ENCODE data around the gene USP15.
"Not testable (repeated sequence)": the region's sequence is repeated elsewhere in the genome, so short reads cannot be mapped to it uniquely, and the experiment has no call there.

USP15 gene

DNA sequence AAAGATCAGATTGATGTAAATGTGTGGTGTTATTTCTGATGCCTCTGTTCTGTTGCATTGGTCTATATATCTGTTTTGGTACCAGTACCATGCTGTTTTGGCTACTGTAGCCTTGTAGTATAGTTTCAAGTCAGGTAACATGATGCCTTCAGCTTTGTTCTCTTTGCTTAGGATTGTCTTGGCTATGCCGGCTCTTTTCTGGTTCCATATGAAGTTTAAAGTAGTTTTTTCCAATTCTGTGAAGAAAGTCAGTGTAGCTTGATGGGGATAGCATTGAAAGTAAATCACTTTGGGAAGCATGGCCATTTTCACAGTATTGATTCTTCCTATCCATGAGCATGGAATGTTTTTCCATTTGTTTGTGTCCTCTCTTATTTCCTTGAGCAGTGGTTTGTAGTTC, 105.6 kb downstream of the USP15 start:
- not testable (repeated sequence) for DNase-seq (ENCODE audit: insufficient read length, low spot score); FAIRE-seq

DNA sequence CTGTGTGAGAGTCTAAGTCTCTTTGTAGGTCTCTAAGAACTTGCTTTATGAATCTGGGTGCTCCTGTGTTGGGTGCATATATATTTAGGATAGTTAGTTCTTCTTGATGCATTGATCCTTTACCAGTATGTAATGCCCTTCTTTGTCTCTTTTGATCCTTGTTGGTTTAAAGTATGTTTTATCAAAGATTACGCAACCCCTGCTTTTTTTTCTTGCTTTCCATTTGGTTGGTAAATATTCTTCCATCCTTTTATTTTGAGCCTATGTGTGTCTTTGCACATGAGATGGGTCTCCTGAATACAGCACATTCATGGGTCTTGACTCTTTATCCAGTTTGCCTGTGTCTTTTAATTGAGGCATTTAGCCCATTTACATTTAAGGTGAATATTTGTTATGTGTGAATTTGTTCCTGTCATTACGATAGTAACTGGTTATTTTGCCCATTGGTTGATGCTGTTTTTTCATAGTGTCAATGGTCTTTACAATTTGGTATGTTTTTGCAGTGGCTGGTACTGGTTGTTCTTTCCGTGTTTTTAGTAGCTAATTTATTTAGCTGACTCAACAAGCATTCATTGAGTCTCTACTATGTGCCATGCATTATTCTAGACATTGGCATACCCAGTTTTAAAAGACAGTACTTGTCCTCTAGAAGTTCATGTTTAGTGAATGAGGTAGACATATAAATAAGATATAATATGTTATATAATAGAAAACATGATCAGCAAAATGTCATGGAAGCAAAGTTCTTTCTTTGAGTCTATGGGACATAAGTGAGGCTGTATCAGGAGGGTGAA, 108.4 kb downstream of the USP15 start:
- DNase-seq (ENCODE audit: insufficient read length, low spot score); FAIRE-seq: not testable (repeated sequence)

DNA sequence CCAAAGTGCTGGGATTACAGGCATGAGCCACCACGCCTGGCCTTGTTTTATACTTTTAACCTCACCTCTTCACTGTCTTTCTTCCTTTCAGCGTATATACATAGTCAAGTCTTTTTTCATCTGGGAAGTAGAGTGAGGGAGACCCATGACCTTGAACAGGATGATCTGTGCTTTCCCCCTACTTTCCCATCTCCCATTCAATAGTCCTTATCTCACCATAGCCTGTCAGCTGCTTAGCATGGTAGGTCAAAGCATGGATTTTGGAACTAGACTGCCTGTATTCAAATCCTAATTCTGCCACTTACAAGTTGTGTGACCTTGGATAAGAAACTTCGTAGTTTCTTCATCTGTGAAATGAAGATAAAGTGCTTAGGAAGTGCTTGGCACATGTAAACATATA, 110.0 kb downstream of the USP15 start:
- no peak for FAIRE-seq
- DNase-seq (ENCODE audit: insufficient read length, low spot score), result no peak

DNA sequence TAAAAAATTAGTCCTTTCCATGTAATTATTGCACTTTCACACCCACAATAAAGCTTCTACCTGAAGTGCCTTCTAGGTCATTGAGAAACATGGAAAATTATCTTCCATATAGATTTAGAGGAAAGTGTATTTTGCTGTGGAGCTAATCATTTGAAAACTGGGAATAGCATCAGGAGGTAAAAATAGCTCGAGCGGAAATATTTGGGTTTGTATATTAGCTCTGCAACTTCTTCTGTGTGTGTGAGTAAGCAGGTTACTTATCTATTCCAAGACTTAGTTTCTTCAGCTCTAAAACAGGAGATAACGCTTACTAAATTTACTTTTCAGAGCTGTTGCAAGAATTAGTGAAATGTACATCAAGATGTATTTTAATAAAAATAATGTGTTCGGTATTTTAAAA, 111.5 kb downstream of the USP15 start:
- FAIRE-seq (no peak), DNase-seq (ENCODE audit: insufficient read length, low spot score) (no peak)

DNA sequence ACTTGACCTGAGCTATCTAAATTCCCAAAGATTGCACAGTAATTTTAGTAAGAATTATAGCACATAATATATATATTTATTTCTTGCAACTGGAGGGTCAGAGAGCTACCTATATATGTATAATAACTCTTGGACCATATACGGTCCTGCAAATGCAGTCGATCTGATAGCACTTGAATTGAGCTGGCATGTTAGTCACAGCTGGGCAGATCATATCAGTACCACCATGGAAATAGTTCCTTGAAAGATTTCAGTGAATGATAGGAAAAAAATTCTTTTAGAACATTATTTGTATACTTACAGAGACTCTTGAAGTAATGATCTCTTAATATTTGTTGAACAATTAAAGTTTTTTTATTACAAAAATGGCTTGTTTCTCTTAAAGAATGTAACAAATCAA, 111.9 kb downstream of the USP15 start:
- DNase-seq (ENCODE audit: insufficient read length, low spot score) (no peak), FAIRE-seq (no peak)

DNA sequence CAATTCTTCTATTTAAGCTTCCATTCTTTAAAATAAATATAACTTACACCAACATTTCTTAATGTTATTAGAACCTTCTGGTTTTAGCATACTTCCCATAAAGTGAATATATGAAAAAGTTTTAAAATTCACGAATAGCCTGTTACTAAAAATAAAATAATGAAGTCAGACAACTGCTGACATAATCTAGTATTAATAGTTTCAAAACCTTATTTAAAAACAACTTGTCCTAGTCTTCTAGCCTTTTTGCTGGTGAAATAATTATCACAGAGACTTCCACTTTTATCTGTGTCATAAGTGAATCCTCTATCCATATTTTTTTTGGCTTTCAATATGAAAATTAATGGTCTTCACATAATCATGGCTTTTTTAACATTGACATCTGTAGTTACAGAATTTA, 112.6 kb downstream of the USP15 start:
- no peak for FAIRE-seq
- no peak for DNase-seq (ENCODE audit: insufficient read length, low spot score)

DNA sequence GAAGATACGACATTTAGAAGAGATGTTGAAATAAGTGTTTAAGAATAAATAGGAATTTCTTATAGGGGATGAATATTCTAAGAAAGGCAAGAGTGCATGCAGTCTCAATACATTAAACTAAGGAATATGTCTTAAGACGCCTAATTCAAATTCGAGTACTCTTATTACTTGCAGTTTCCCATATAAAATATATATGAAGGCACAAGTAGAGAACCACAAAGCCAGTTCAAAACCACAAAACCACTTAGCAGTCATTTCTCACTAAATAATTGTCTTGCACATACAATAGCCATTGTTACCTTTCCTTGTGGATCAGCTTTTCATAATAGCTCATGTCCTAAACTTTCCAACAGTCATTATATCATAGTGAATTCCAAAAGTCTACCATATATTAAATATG, 115.4 kb downstream of the USP15 start:
- no peak for FAIRE-seq

DNA sequence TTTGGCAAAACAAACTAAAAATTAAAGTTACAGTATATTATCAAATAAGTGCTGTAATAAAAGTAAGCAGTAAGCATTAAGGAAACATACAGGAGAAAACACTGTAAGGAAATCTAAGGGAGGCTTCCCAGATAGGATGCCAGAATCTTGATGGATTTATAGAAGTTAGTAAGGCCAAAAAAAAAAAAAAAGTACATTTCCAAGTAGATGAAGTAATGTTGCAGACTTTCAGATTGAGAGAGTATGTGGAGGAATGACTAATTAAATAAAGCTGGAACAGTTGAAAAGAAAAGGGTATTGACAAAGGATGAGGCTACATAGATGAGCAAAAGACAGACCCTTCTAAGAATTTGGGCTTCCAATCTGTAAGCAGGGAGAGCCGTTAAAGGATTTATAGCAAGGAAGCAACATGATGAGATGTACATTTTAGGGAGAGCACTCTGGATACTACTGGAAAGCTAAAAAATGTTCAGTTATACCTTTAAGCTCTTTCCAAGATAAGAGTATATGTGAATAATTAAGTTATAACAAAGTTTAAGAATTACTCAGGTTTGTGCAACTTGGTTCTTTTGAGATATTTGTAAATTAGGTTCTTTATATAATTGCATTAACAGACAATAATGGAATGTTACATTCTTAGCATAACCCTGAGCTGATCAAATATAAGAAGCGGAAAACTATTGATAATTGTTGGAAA, 119.0 kb downstream of the USP15 start:
- DNase-seq (ENCODE audit: insufficient read length, low spot score), result peak; percentile 3
- no peak for FAIRE-seq

More for the DNA sequence above, 115.4 kb downstream of the USP15 start:
- DNase-seq (ENCODE audit: insufficient read length, low spot score), result no peak

DNA sequence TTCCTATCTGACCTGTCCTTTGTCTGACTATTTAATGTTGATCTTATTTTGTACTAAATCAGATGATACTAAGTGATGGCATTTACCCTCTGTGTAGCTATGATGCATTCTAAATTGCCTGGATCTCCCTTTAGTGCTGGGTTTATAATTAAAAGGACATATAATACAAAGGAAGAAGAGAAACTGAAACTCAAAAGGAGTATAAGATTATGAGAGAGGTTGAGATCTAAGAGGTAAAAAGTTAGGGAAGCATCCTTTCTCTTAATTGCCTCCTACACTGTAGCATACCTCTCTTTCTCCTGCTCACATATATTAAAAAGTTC, 119.5 kb downstream of the USP15 start:
- no peak for DNase-seq (ENCODE audit: insufficient read length, low spot score)
- no peak for FAIRE-seq

DNA sequence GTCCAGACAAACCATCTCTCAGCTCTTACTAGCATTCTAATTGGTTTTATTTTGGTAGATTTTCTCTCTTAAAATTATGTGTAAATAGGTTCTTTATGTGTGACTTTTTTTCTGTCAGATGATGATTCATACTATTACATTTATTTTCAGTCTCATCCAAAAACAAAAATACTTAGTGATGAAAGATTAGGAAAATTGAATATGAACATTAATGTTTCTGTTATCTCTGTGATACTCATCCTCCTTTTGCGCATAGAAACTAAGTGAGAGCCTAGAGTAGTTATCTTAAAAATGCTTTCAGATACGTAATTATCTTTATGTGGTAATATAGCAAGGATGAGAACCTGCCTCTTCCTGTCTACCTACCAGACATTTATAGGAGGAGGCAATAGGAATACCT, 122.3 kb downstream of the USP15 start:
- no peak for DNase-seq (ENCODE audit: insufficient read length, low spot score)
- no peak for FAIRE-seq

DNA sequence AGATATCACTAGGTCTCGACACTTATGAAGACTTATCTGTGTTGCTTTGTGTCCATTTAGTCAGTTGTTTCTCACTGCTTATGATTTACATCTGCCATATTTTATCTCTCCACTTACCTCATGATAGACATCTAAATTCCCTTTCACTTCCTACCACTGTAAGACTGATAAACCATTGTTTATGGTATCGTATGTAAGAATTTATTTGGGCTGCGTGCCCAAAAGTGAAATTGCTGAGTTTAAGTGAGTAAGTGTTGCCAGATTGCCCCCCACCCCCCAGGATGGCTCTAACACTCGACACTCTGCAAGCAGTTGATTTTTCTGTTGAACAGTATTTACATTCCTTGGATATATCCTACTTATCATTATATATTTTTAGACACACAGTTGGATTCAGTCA, 136.5 kb downstream of the USP15 start:
- FAIRE-seq (no peak), DNase-seq (ENCODE audit: insufficient read length, low spot score) (no peak)

DNA sequence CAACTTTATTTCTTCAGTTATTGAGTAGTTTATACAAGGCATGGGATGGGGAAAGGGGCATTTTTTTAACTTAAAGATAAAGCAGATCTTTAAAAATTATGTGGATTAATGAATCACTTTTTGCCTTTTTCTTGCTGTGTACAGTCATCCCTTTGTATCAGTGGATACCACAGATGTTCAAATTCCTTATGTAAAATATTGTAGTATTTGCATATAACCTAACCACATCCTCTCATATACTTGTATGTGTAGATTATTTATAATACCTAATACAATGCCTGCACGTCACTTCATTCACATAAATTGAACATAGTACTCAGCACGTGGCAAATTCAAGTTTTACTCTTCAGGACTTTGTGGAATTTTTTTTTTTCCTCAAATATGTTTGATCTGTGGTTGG, 139.9 kb downstream of the USP15 start:
- DNase-seq (ENCODE audit: insufficient read length, low spot score), result no peak
- FAIRE-seq, result no peak

DNA sequence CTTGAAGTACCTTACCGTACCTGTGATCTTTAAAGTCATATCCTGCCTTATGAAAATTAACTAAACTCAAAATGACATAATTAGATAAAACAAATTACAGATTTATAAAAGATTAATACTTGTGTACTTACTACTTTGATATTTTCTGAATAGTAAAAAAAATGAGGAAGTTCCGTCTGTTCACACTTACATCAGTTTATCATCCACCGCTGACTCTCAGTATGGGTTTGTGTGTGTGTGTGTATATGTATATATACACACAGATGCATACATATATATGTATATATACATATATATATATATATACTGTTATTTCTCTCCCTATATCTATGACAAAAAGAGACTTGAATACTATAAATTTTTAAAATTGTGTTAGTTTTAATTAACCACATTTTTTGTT, 141.4 kb downstream of the USP15 start:
- FAIRE-seq (no peak), DNase-seq (ENCODE audit: insufficient read length, low spot score) (no peak)

DNA sequence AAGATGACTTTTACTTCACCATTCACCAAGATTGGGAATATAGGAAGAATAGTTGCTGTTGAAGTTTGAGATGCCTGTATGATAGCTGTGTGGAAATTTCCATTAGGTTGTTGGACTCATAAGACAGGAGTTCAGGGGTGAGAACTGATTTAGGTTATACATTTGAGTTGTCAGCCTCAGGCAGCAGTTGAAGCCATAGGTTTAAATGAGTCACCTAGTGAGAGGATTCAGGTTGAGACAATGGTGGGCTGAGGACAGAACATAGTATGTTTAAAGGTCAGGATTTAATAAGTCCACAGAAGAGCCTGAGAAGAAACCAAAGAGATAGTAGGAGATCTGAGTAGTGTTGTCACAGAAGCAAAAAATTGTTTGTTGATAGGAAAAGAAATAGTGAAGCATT, 142.8 kb downstream of the USP15 start:
- FAIRE-seq, result no peak
- no peak for DNase-seq (ENCODE audit: insufficient read length, low spot score)

DNA sequence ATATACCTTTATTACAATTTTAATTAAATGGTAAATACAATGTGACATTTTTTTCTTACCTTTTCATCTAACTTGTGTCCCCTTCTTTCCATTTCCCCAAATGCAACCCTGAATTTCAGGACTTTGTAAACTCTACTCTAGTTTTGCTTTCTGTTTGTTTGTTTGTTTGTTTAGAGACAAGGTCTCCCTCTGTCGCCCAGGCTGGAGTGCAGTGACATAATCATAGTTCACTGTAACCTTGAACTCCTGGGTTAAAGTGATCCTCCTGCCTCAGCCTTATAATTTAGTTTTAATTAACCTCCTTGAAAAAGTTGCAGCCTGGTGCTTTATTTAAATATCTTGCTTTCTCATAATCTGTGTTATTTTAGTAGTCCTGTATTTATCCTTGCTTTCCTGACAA, 147.4 kb downstream of the USP15 start:
- DNase-seq (ENCODE audit: insufficient read length, low spot score) (no peak), FAIRE-seq (no peak)

DNA sequence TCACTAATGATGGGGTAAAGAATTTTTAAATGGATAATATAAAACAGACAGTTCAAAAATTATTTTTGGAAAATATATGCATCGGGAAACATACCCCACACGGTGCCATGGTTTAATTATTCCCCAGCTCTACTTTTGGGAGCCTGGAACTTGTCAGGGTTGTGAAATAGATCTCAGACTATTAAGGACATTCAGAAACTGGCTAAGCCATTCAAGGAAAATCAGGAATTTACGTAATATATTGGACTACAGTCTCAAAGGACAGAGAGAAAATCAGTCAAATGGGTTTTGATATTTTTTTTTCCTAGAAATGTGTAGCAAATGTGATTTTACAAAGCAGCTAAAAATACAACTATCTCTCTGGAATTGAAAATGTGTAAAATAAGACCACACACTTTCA, 148.9 kb downstream of the USP15 start:
- FAIRE-seq, result no peak

DNA sequence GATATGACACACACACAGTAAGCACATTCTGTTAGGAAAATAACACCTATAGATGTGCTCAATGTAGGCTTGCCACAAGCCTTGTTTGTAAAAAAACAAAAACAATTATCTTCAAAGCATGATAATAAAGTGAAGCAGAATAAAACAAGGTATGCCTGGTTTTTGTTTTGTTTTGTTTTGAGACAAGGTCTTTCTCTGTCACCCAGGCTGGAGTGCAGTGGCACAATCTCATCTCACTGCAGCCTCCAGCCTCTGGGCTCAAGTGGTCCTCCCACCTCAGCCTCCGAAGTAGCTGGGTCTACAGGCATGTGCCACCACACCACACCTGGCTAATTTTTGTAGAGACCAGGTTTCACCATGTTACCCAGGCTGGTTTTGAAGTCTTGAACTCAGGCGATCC, 154.0 kb downstream of the USP15 start:
- DNase-seq (ENCODE audit: insufficient read length, low spot score) (no peak), FAIRE-seq (no peak)

More for the DNA sequence above, 148.9 kb downstream of the USP15 start:
- DNase-seq (ENCODE audit: insufficient read length, low spot score), result no peak

DNA sequence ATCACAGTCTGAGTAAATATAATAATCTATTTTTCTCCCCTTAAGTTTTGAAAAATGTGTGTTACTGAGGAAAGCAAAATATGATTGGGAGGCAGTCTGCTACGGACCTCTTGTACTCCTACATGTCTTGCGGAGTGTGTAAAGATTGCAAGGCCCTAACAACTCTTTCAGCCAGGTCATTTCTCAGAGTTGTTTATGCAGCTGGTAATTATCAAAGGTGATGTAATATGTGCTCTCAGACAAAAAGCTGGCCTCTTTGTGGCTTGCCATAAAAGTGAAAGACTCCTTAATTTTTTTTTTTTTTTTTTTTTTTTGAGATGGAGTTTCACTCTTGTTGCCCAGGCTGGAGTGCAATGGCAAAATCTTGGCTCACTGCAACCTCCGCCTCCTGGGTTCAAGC, 165.9 kb downstream of the USP15 start:
- FAIRE-seq (no peak), DNase-seq (ENCODE audit: insufficient read length, low spot score) (no peak)

DNA sequence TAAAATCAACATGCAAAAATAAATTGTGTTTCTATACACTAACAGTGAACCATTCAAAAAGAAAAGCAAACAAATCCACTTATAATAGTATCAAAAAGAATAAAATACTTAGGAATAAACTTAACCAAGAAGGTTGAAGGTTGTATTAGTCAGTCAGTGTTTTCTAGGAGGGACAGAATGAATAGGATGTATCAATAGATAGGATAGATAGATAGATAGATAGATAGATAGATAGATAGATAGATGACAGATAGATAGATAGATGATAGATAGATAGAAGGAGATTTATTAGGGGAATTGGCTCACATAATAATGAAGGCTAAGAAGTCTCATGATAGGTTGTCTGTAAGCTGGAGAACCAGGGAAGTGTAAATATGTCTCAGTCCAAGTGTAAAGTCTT, 169.3 kb downstream of the USP15 start:
- FAIRE-seq (no peak), DNase-seq (ENCODE audit: insufficient read length, low spot score) (no peak)

DNA sequence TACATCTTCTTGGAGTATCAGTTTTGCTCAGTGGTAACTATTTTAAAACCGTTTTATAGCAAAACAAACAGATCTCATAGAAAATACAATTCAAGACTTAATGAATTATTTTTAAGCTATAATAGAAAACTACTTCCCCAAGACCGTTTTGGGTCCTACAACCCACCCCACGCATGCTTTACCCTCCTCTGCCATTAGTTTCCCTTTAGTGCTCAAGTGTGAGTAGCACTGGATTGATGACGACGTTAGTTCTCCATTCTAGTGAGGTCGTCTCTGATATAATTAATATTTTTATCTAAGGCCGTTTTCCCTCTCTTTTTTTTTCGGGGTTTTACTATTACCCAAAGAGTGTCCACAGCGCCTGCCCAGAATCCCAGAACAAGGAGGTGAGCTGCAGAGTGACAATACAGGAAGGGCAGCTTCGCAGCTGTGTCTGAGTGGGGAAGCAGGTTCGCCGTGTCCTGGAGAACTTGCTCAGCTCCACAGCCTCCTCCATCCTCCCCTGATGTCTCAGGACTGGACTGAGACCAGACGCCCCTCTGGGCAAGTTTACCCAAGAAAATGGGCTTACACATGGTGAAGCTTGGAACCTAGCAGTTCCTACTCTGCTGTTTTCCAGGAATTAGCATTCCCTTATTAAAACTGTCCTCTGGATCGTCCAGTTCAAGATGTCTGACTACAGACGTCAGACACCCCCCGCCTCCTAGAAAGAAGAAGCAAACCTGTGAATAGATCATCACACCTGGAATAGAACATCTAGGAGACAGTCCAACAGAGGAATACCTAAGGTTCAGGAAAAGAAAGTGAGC, 174.5 kb downstream of the USP15 start:
- no peak for FAIRE-seq
- peak; percentile 29 for DNase-seq (ENCODE audit: insufficient read length, low spot score)

DNA sequence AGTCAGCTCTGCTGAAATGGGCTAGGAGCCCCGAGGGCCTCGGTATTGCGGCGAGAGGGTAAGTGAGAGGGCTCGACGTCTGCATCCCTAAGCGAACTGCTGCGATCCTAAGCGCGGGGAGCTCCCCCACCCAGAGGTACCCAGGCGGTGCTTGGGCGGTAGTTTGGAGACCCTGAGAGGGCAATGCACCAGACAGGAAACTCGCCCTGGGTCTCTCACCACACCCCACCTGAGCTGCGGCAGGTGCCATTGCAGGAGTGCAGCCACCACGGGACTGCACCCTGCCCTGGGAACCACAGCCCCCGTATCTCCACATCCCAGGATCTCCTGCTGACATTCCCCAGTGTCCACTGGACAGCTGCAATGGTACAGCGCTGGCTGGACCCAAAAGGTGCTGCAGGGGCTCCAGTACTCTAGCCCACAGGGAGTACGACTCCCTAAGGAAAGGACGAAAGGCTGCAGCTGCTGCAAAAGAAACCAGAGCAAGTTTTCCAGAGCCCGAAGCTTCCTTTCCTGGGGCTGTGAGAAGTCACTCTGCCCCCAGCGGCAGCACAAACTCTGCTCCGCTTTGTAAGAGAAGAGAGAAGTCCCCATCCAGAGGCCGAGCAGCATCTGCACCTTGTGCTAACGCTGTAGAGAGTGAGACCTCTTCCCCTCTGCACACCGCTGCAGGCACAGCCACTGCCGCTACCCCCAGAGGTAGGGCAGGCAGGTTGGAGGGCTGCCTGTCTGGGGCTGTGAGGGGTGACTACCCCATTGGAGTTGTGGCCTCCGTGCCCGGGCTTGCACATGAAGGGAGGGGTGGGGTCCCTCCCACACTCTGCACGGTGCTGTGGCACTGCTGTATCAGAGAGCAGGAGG, 175.3 kb downstream of the USP15 start:
- peak; percentile 57 for DNase-seq (ENCODE audit: insufficient read length, low spot score)
- no peak for FAIRE-seq

All from HTR-8/SVneo (cell line).